GM18907 (cell line): Measurements from ENCODE around the gene ARHGAP26.

Experiments
- ATAC-seq: cut with Tn5 transposase; IDR thresholded peaks from one replicate; pipeline ENCODE4 v1.9.1; 2021; ENCODE audit warnings: mild to moderate bottlenecking, moderate library complexity; ENCODE audit not compliant: unreplicated experiment

The ARHGAP26 gene

GRCh38 chr5:143152445-143152844 lies 382.3 kb downstream of the ARHGAP26 start:
- no peak for ATAC-seq

GRCh38 chr5:143153332-143154119 lies 383.3 kb downstream of the ARHGAP26 start:
- ATAC-seq = no peak

- ATAC-seq = no peak
Observed at GRCh38 chr5:143154510-143155370, 384.6 kb downstream of the ARHGAP26 start.

GRCh38 chr5:143155455-143155854 lies 385.3 kb downstream of the ARHGAP26 start:
- no peak for ATAC-seq

GRCh38 chr5:143156086-143156485 lies 385.9 kb downstream of the ARHGAP26 start:
- no peak for ATAC-seq

- ATAC-seq = no peak
Observed at GRCh38 chr5:143156572-143156971, 386.4 kb downstream of the ARHGAP26 start.

GRCh38 chr5:143159031-143159430 lies 388.9 kb downstream of the ARHGAP26 start:
- ATAC-seq = no peak

- ATAC-seq = no peak
Observed at GRCh38 chr5:143161885-143162540, 391.8 kb downstream of the ARHGAP26 start.

GRCh38 chr5:143162810-143163209 lies 392.6 kb downstream of the ARHGAP26 start:
- no peak for ATAC-seq

- ATAC-seq = no peak
Observed at GRCh38 chr5:143164557-143164956, 394.4 kb downstream of the ARHGAP26 start.

- no peak for ATAC-seq
Observed at GRCh38 chr5:143165049-143165880, 395.1 kb downstream of the ARHGAP26 start.

- peak; percentile 24 for ATAC-seq
Observed at GRCh38 chr5:143166090-143166489, 395.9 kb downstream of the ARHGAP26 start.

GRCh38 chr5:143166661-143167420 lies 396.7 kb downstream of the ARHGAP26 start:
- ATAC-seq = peak; percentile 67

GRCh38 chr5:143168171-143168741 lies 398.1 kb downstream of the ARHGAP26 start:
- ATAC-seq = no peak

- no peak for ATAC-seq
Observed at GRCh38 chr5:143168921-143169810, 399.0 kb downstream of the ARHGAP26 start.

- ATAC-seq = no peak
Observed at GRCh38 chr5:143170104-143170503, 399.9 kb downstream of the ARHGAP26 start.

GRCh38 chr5:143170977-143171376 lies 400.8 kb downstream of the ARHGAP26 start:
- ATAC-seq = no peak

- ATAC-seq = no peak
Observed at GRCh38 chr5:143172739-143173138, 402.6 kb downstream of the ARHGAP26 start.
